GM12878 (cell line): ENCODE data around the gene PFKP. TPM values are rescaled to one million over a fixed set of nuclear protein-coding genes. Genes with fewer than 3 reads are reported as not detected.

ENCODE experiments used
- ATAC-seq: fragments of 200-7000 bp; cut with Tn5 transposase; 3 replicates; pipeline ENCODE4 v1.9.1; 2020; ENCODE audit warnings: mild to moderate bottlenecking, moderate library complexity
- BruUV-seq: library from RNA; stranded (reverse); fragments of 400-500 nt; replicated peaks from 2 replicates; lab custom pipeline; 2021; lab: Mats Ljungman, UMichigan
- CTCF ChIA-PET: fragments of 300-600 bp; sonication (Branson Sonifier 250); formaldehyde crosslinking; extraction: SDS; loops from one replicate; lab custom pipeline; 2021; ENCODE audit warnings: inconsistent platforms; lab: Yijun Ruan, JAX
- POLR2A ChIA-PET: fragments of 350-600 bp; formaldehyde crosslinking; extraction: SDS; loops from one replicate; lab custom pipeline; 2021; ENCODE audit warnings: inconsistent platforms; lab: Charles Lee
- RAD21 ChIA-PET: fragments of 300-600 bp; sonication (Branson Sonifier 250); formaldehyde crosslinking; loops from one replicate; lab custom pipeline; 2023; ENCODE audit warnings: antibody characterized with exemption; ENCODE audit not compliant: unreplicated experiment; lab: Charles Lee
- SMC1A ChIA-PET: fragments of 300-600 bp; sonication (Branson Sonifier 250); formaldehyde crosslinking; loops from one replicate; lab custom pipeline; 2023; ENCODE audit not compliant: unreplicated experiment, uncharacterized antibody; lab: Charles Lee
- DNase-seq: peaks from one replicate; pipeline ENCODE4 v3.0.0-alpha.2; 2011; ENCODE audit warnings: low read depth, low spot score
- FAIRE-seq: peaks from 3 replicates; lab custom pipeline; 2011; peaks lifted over from hg19 to GRCh38; lab: Jason Lieb, UNC
- H2AFZ ChIP-seq: 2 replicates; pipeline ENCODE4 v1.6.0; 2011; ENCODE audit warnings: low read depth, low read length, control low read depth; ENCODE audit not compliant: control insufficient read depth
- H3K27ac ChIP-seq: 2 replicates; pipeline ENCODE4 v1.5.1; 2011; ENCODE audit warnings: control low read depth; ENCODE audit not compliant: control insufficient read depth, insufficient read depth
- H3K27me3 ChIP-seq, 2 experiments: replicated peaks in 1 of 2; 2 replicates each; pipeline versions ENCODE4 v1.6.0 to v1.6.1; 2011; ENCODE audit warnings: low read length in 1 of 2; ENCODE audit not compliant: control insufficient read depth in 2 of 2, insufficient read depth in 2 of 2
- H3K36me3 ChIP-seq, 2 experiments: 2 replicates each; pipeline ENCODE4 v1.5.1; 2011; ENCODE audit warnings: low read length in 1 of 2; ENCODE audit not compliant: control insufficient read depth in 2 of 2, insufficient read depth in 2 of 2
- H3K4me1 ChIP-seq: 2 replicates; pipeline ENCODE4 v1.6.1; 2011; ENCODE audit warnings: mild to moderate bottlenecking, low read length, moderate library complexity, mixed read lengths; ENCODE audit not compliant: control insufficient read depth, insufficient read depth
- H3K4me2 ChIP-seq: 2 replicates; pipeline ENCODE4 v1.6.0; 2011; ENCODE audit warnings: control low read depth; ENCODE audit not compliant: control insufficient read depth, insufficient read depth
- H3K4me3 ChIP-seq: fragments of 200-600 bp; sonication (generic); 2 replicates; pipeline ENCODE4 v1.5.1; 2016
- H3K79me2 ChIP-seq: 2 replicates; pipeline ENCODE4 v1.6.0; 2011; ENCODE audit warnings: low read length; ENCODE audit not compliant: control insufficient read depth, insufficient read depth
- H3K9ac ChIP-seq: 2 replicates; pipeline ENCODE4 v1.8.0; 2011; ENCODE audit warnings: low read length, control low read depth, mixed read lengths; ENCODE audit not compliant: control insufficient read depth, insufficient read depth
- H3K9me3 ChIP-seq: replicated peaks from 3 replicates; pipeline ENCODE4 v1.5.1; 2011; ENCODE audit warnings: mild to moderate bottlenecking, low read length; ENCODE audit not compliant: control insufficient read depth, insufficient read depth
- H4K20me1 ChIP-seq: 2 replicates; pipeline ENCODE4 v1.6.0; 2011; ENCODE audit not compliant: control insufficient read depth, insufficient read depth
- BCLAF1 ChIP-seq: fragments of 450-650 bp; IDR thresholded peaks from 2 replicates; pipeline ENCODE4 v1.6.1; 2017; ENCODE audit warnings: antibody characterized with exemption, mild to moderate bottlenecking, moderate library complexity
- CBX3 ChIP-seq: fragments of 200-600 bp; sonication (generic); IDR thresholded peaks from 2 replicates; pipeline ENCODE4 v1.6.1; 2016; ENCODE audit warnings: low read depth, borderline replicate concordance
- DPF2 ChIP-seq: fragments of 450-650 bp; IDR thresholded peaks from 2 replicates; pipeline ENCODE4 v1.6.1; 2017; ENCODE audit warnings: mild to moderate bottlenecking
- FOXM1 ChIP-seq: IDR thresholded peaks from 2 replicates; pipeline ENCODE4 v1.6.1; 2012; ENCODE audit warnings: low read depth, mild to moderate bottlenecking, inconsistent platforms, low read length, moderate library complexity
- KLF5 ChIP-seq: fragments of 450-650 bp; IDR thresholded peaks from 2 replicates; pipeline ENCODE4 v1.6.1; 2014; ENCODE audit warnings: mild to moderate bottlenecking; ENCODE audit not compliant: partially characterized antibody
- POLR2AphosphoS2 ChIP-seq: IDR thresholded peaks from 2 replicates; pipeline ENCODE4 v1.6.1; 2011; ENCODE audit warnings: low read depth, mild to moderate bottlenecking, low read length, improper control_type of control experiment, moderate library complexity
- PRDM15 ChIP-seq: fragments of 450-650 bp; formaldehyde crosslinking; IDR thresholded peaks from 2 replicates; pipeline ENCODE4 v1.4.0; 2020; ENCODE audit warnings: mild to moderate bottlenecking, moderate library complexity
- SMC3 ChIP-seq: IDR thresholded peaks from 2 replicates; pipeline ENCODE4 v1.6.1; 2011; ENCODE audit warnings: low read length, improper control_type of control experiment, borderline replicate concordance
- WGBS: methylation state at CpG from one replicate; pipeline ENCODE4 v1.1.6; 2016; ENCODE audit warnings: low lambda C conversion rate; ENCODE audit not compliant: insufficient replicate concordance, insufficient coverage; ENCODE audit errors: missing lambda C conversion rate; 5-methylcytosine and 5-hydroxymethylcytosine counted together
- in situ Hi-C: fragments of 300-500 bp; cut with MboI; formaldehyde crosslinking; loops from 9 replicates; pipeline ENCODE4 v1.14.3; 2018; ENCODE audit warnings: mixed read lengths
- intact Hi-C: fragments of 100-400 bp; cut with micrococcal nuclease; formaldehyde crosslinking; loops from one replicate; pipeline ENCODE4 v1.14.2; 2022; ENCODE audit not compliant: unreplicated experiment
- polyA plus RNA-seq, 11 experiments: library from polyadenylated mRNA; depleted of rRNA in 4 of 11; unstranded in 6 of 11; stranded (reverse) in 5 of 11; fragments of >200 nt; fragmentation: Nextera tagmentation in 4 of 11; fragmentation: Illumina TruSeq in 1 of 11; extraction: Ambion mirVana in 4 of 11; extraction: Trizol in 1 of 11; gene quantifications; 1 replicate in 1 of 11; 2 replicates in 10 of 11; pipeline versions ENCODE4 v1.2.1 to v1.2.3, GENCODE V29; 2011 to 2016; ENCODE audit warnings: inconsistent platforms in 2 of 11, missing spikeins in 2 of 11, low read depth in 1 of 11
- total RNA-seq, 4 experiments: library from RNA; depleted of rRNA in 3 of 4; stranded (reverse); fragments of >200 nt in 3 of 4; fragmentation: Illumina TruSeq in 1 of 4; extraction: Trizol in 1 of 4; gene quantifications; 2 replicates each; pipeline versions ENCODE4 v1.2.1 to v1.2.3, GENCODE V29; 2013 to 2021

The PFKP gene
- total and polyA plus RNA-seq, 10 of the 15 experiments (the other 5 are each of a cell fraction or from before 2014, with no cell fraction given), result 27.0 to 145 (median 95.7) TPM

DNA sequence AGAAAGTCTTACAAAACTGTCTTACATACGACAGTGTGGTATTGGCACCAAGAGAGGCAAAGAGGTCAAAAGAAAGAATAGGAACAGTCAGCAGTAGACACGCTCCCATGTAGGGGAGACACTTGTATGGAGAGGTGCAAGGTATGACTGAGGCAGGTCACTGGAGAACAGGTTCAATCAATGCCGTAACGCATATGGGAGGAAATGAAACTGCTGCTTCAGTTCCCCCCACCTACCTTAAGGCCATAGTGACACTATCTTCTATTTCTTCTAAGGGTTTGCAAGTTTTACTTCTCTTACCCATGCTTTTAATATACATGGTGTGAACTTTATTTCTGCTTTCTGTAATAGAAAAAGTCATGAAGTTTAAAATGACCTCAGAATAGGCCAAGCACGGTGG lies 110.7 kb downstream of the PFKP start (continued):
- TF ChIP-seq BCLAF1 (no peak), DPF2 (peak; percentile 67)

DNA sequence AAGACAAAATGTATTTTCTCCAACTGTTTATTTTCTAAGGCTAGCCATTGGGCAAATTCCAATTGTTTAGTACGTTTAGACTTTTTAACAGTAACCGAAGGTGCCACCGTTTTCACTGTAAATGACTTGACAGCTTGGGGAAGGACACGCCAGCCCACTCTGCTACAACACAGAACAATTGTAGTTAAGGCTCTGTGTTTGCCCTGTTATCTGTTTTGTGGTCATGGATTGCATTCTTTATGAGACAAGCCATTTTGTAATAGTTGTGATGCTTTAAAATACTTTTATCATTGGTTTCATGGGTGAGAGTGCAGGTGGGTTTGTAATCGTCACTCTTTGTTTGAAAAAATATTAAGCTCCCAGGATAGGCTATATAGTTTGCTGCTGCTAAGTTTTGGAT lies 111.8 kb downstream of the PFKP start:
- no peak for DNase-seq
- ATAC-seq, result no peak
- ChIA-PET POLR2A (no interaction called here), SMC1A (no interaction called here), CTCF (no interaction called here), RAD21 (no interaction called here)
- H3K4me3 ChIP-seq, result no peak overlapping the region
- TF ChIP-seq CBX3 (no peak), POLR2AphosphoS2 (no peak), KLF5 (no peak), PRDM15 (no peak), FOXM1 (no peak), SMC3 (no peak)
- no peak overlapping the region for H3K4me2 ChIP-seq
- intact Hi-C loops, result no loop called here
- H4K20me1 ChIP-seq, result no peaks in the 10 kb centered on the region
- no peak overlapping the region for H3K27ac ChIP-seq
- no peaks in the 10 kb centered on the region for H3K36me3 ChIP-seq
- H2AFZ ChIP-seq, result no peak overlapping the region
- no peak for FAIRE-seq
- BruUV-seq, result no TSS peak
- H3K9ac ChIP-seq, result no peak overlapping the region
- in situ Hi-C loops, result no loop called here
- no peaks in the 10 kb centered on the region for H3K9me3 ChIP-seq
- peaks cover 6% of the 10 kb centered on the region; the same call in 1 of the 2 replicates for H3K4me1 ChIP-seq
- 57% methylated on average over 5 of the region's 5 CpGs for WGBS
- H3K27me3 ChIP-seq, result peaks cover 0 to 3% of the 10 kb centered on the region in 2 experiments; a peak in 3 of 4 replicates
- no peaks in the 10 kb centered on the region for H3K79me2 ChIP-seq
